GM19467 (cell line): Measurements from ENCODE around the gene PSMD3.

Source experiments
- ATAC-seq: cut with Tn5 transposase; IDR thresholded peaks from one replicate; pipeline ENCODE4 v1.9.1; 2021; ENCODE audit warnings: mild to moderate bottlenecking, moderate library complexity; ENCODE audit not compliant: unreplicated experiment

Gene PSMD3

GRCh38 chr17:40019140-40019991, 38.8 kb downstream of the PSMD3 start:
- no peak for ATAC-seq

DNA sequence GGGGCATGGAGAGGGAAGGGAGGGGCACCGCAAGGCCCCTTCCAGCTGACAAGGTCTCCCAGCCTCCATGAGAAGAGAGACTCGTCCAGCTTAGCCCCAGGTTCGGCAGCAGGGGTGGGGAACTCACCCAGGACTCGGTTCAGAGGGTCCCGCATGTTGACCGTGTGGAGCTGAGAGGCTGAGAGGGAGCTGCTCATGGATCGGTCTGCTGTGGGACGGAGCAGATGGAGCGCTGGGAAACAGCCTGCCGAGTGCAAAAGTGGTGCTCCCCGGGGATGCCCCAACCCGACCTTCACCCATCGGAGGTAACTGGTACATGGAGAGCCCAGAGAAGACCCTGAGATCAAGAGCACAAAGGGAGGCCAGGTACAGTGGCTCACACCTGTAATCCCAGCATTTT, 39.5 kb downstream of the PSMD3 start:
- ATAC-seq, result no peak

- ATAC-seq, result no peak
Observed at GRCh38 chr17:40021451-40021971, 40.9 kb downstream of the PSMD3 start.

GRCh38 chr17:40022497-40022896, 41.9 kb downstream of the PSMD3 start:
- no peak for ATAC-seq

- ATAC-seq, result no peak
Observed at GRCh38 chr17:40022961-40023541, 42.4 kb downstream of the PSMD3 start.

DNA sequence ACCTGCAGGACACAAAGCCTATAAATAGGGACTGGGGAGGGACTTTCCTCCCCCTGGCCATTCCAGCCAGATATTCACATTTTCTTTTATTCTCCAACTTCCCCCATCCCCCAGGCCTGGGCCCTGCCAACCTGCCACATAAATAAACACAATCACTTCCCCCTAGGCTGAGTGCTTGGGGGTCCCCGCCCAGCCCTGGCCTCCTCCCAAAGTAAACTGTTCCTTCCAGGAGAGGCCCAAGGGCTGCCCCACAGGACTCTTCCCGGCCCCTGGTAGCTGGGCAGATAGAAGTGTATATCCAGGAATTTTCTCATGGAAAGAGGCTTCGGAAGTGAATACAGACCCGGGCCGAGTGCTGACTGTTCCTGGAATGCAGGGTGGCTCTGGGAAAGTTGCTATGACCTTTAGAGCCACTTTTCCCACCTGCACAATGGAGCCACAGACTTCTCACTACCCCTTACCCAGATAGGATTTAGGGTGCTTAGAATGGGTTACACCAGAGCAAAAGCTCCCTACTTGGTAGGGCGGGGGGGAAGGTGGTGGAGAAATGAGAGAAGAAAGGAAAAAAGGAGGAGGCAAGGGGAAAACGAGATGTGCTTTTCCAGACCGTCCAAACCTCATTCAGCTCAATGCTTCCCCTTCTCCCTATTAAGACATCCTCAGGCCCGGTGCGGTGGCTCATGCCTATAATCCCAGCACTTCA, 43.1 kb downstream of the PSMD3 start:
- ATAC-seq, result no peak

DNA sequence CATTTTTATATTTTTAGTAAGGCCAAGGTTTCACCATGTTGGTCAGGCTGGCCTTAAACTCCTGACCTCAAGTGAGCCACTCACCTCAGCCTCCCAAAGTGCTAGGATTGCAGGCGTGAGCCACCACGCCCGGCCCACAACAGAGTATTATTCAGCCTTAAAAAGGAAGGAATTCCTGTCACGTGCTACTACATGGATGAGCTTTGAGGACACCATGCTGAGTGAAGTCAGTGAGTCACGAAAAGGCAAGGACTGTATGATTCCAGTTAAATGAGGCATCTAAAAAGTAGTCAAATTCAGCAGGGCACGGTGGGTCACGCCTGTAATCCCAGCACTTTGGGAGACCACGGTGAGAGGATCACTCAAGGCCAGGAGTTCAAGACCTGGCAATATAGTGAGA, 44.3 kb downstream of the PSMD3 start:
- no peak for ATAC-seq

GRCh38 chr17:40025559-40025958, 45.0 kb downstream of the PSMD3 start:
- no peak for ATAC-seq

GRCh38 chr17:40025991-40026815, 45.6 kb downstream of the PSMD3 start:
- ATAC-seq, result no peak

DNA sequence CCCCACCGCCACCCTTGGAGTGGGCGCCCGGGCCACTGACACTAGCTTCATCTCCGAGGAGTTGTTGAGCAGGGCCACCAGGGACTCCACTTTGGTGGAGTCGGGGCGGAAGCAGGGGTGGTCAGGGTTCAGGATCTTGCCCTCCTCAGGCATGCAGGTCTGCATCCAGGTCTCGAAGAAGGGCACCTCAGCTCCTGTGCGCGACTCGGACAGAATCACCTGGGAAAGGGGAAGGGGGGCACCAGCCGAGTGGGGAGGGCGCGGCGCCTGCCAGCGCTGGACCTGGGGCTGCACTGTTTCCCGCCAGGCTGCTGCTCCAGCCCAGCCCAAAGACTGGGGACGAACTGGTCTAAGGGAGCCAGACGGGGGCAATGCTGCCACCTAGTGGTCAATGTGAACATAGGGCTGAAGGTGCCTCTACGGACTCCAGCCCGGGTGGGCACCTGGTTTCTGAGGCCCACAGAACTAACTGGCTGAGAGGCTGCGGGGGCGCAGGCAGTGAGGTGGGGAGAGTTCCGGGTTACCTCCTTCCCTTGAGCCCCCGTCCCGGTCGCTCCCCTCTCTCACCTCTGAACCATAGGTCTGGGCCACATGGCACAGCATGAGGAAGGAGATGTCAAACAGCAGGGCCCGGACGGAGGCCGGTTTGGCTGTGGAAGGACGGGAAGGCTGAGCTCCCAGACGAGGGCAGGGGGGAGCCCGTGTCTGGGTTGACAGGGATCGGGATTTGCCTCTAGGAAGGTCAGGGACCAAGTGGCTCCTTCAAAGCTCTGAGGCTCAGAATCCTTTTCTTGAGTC, 46.4 kb downstream of the PSMD3 start:
- no peak for ATAC-seq

DNA sequence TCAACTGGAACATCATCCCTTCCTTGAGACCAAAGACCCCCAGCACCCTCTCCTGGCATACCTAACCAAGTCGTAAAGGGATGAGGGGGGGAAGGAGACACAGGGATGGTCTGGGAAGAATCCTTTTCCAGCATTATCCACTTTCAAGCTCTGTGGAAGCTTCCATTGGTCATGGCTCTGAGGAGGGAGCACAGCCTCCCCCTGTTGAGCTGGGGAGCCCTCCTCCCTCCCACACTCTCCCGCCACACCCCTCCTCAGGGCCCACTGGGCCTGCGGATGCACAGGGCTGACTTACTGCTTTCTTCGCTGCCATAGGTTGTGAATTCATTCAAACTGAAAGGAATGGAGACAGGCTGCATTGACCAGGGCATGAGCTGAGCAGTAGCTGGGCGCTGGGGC, 47.0 kb downstream of the PSMD3 start:
- no peak for ATAC-seq

DNA sequence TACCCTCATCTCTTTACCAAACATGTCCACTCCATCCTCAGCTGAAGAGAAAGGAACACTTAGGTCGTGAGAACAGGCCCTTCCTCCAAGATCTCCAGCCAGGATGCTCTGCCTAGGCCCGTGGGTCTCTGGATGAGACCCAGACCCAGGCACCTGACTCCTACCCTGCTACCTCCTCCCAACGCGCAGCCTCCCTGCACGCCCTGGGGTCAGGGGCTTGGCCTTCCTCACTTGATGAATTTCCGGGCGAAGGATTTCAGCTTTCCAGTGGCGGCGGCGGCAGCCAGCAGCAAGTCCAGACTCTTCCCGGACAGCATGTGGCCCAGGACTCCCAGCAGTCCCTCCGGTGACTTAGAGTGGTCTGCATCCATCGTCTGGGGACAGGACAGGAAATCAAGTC, 48.0 kb downstream of the PSMD3 start:
- no peak for ATAC-seq

GRCh38 chr17:40031706-40032105, 51.1 kb downstream of the PSMD3 start:
- ATAC-seq, result no peak

- ATAC-seq, result no peak
Observed at GRCh38 chr17:40032322-40033320, 52.0 kb downstream of the PSMD3 start.

DNA sequence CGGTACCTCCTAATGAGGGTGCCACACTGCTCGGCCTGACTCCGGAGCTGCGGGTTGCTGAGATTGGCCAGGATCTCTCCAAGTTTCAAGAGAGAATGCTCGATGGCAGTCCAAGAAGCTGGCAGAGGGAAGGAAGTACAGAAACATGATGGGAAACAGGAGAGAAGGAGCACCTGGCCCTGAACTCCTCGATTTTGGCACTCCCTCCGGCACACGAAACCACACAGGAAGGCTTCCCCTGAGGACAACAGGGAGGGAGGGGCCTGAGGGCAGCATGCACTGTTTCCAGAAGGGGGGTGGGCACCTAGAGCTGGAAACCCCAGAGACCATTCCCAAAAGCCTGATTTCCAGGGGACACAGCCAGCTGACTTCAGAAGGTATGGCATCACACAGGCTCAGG, 52.7 kb downstream of the PSMD3 start:
- ATAC-seq, result no peak

DNA sequence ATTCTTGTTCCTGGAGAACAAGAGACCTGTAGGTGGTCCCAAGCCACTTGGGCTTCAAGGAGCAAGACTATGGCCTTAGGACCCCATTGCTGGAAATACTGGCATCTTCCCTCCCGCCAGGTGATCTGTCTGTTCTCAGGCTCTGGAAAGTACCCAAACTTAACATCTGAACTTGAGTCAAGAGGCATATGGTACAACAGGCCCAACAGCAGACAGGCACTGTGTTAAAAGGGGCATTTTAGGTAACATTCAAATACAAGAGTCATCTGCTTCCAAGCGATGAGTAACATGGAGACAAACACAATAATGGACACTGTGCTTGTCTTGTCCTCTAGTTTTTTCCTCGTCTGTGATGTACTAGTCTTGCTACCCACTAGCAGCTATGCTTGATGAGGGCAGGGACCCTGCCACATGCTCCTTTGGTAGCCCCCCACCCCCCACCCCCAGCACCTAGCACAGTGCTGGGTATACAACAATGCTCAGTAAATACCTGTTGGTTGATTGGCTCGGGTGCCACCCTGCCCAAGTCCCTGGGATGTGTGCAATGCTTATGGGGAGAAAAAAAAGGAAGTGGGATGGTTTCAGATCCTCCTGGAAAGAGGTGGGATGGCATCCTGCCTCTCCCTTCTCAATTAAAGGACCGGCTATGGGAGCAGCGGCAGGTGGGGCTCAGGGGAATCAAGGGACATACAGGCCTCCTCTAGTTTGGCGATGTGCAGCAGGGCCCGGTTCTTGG, 54.0 kb downstream of the PSMD3 start:
- no peak for ATAC-seq

- no peak for ATAC-seq
Observed at GRCh38 chr17:40035162-40035559, 54.6 kb downstream of the PSMD3 start.

GRCh38 chr17:40038882-40039513, 58.4 kb downstream of the PSMD3 start:
- ATAC-seq, result no peak
